ENCODE results near the gene WDR31. TPM values are rescaled to one million over a fixed set of nuclear protein-coding genes. Genes with fewer than 3 reads are reported as not detected.
"Not testable (repeated sequence)": the region's sequence is repeated elsewhere in the genome, so short reads cannot be mapped to it uniquely, and the experiment has no call there.

Gene WDR31
- 2.2 and 2.4 TPM in 2 replicates for total RNA-seq (2014; rRNA removed; shearing (Covaris generic))
- 3.0 and 4.3 TPM in 2 replicates for polyA plus RNA-seq (2015; cell fraction: cytosol; rRNA removed)
- 0.61 and 4.4 TPM in 2 replicates for polyA plus RNA-seq (2015; cell fraction: nucleus; rRNA removed)

GRCh38 chr9:113340011-113340699 is at the start of gene WDR31:
WDR31 (minus strand) TSS chr9:113340275; CDS start chr9:113332022, 8,253 bp downstream.
- in situ Hi-C loops (cut with HindIII; ENCODE audit: low pct_unique_long_range_greater_than_20kb, low sequenced_read_pairs), result no loop called here
- peak; percentile 85 for DNase-seq (ENCODE audit: low read depth, low spot score)

- DNase-seq (ENCODE audit: low read depth, low spot score), result no peak
- in situ Hi-C loops (cut with HindIII; ENCODE audit: low pct_unique_long_range_greater_than_20kb, low sequenced_read_pairs), result no loop called here
Measured at GRCh38 chr9:113389451-113389850, 49.4 kb upstream of the WDR31 start.

- in situ Hi-C loops (cut with HindIII; ENCODE audit: low pct_unique_long_range_greater_than_20kb, low sequenced_read_pairs), result no loop called here
Measured at GRCh38 chr9:113388833-113389232, 48.8 kb upstream of the WDR31 start.

GRCh38 chr9:113387560-113388230 is 47.6 kb upstream of the WDR31 start:
- no peak for DNase-seq (ENCODE audit: low read depth, low spot score)
- in situ Hi-C loops (cut with HindIII; ENCODE audit: low pct_unique_long_range_greater_than_20kb, low sequenced_read_pairs), result no loop called here

More at GRCh38 chr9:113388833-113389232, 48.8 kb upstream of the WDR31 start:
- no peak for DNase-seq (ENCODE audit: low read depth, low spot score)

GRCh38 chr9:113386571-113387393 is 46.7 kb upstream of the WDR31 start:
- DNase-seq (ENCODE audit: low read depth, low spot score), result no peak
- in situ Hi-C loops (cut with HindIII; ENCODE audit: low pct_unique_long_range_greater_than_20kb, low sequenced_read_pairs), result no loop called here

- in situ Hi-C loops (cut with HindIII; ENCODE audit: low pct_unique_long_range_greater_than_20kb, low sequenced_read_pairs), result no loop called here
Measured at GRCh38 chr9:113381909-113382411, 41.9 kb upstream of the WDR31 start.

GRCh38 chr9:113381441-113381840 is 41.4 kb upstream of the WDR31 start:
- in situ Hi-C loops (cut with HindIII; ENCODE audit: low pct_unique_long_range_greater_than_20kb, low sequenced_read_pairs); DNase-seq (ENCODE audit: low read depth, low spot score): not testable (repeated sequence)

More at GRCh38 chr9:113381909-113382411, 41.9 kb upstream of the WDR31 start:
- DNase-seq (ENCODE audit: low read depth, low spot score), result no peak

GRCh38 chr9:113380869-113381378 is 40.8 kb upstream of the WDR31 start:
- in situ Hi-C loops (cut with HindIII; ENCODE audit: low pct_unique_long_range_greater_than_20kb, low sequenced_read_pairs), result no loop called here

GRCh38 chr9:113379829-113380210 is 39.7 kb upstream of the WDR31 start:
- in situ Hi-C loops (cut with HindIII; ENCODE audit: low pct_unique_long_range_greater_than_20kb, low sequenced_read_pairs), result not testable (repeated sequence)

More at GRCh38 chr9:113380869-113381378, 40.8 kb upstream of the WDR31 start:
- no peak for DNase-seq (ENCODE audit: low read depth, low spot score)

GRCh38 chr9:113379094-113379828 is 39.2 kb upstream of the WDR31 start:
- in situ Hi-C loops (cut with HindIII; ENCODE audit: low pct_unique_long_range_greater_than_20kb, low sequenced_read_pairs); DNase-seq (ENCODE audit: low read depth, low spot score): not testable (repeated sequence)

More at GRCh38 chr9:113379829-113380210, 39.7 kb upstream of the WDR31 start:
- DNase-seq (ENCODE audit: low read depth, low spot score), result not testable (repeated sequence)

GRCh38 chr9:113376634-113377567 is 36.8 kb upstream of the WDR31 start, which contains the start of gene HDHD3:
HDHD3 (minus strand) TSS chr9:113376986; CDS start chr9:113374354, 2,632 bp downstream.
- in situ Hi-C loops (cut with HindIII; ENCODE audit: low pct_unique_long_range_greater_than_20kb, low sequenced_read_pairs), result no loop called here
- DNase-seq (ENCODE audit: low read depth, low spot score), result peak; percentile 87

GRCh38 chr9:113375057-113376023 is 35.3 kb upstream of the WDR31 start:
- in situ Hi-C loops (cut with HindIII; ENCODE audit: low pct_unique_long_range_greater_than_20kb, low sequenced_read_pairs), result no loop called here
- DNase-seq (ENCODE audit: low read depth, low spot score), result no peak

- DNase-seq (ENCODE audit: low read depth, low spot score), result no peak
- in situ Hi-C loops (cut with HindIII; ENCODE audit: low pct_unique_long_range_greater_than_20kb, low sequenced_read_pairs), result no loop called here
Measured at GRCh38 chr9:113373676-113374392, 33.8 kb upstream of the WDR31 start.

- in situ Hi-C loops (cut with HindIII; ENCODE audit: low pct_unique_long_range_greater_than_20kb, low sequenced_read_pairs), result no loop called here
- DNase-seq (ENCODE audit: low read depth, low spot score), result no peak
Measured at GRCh38 chr9:113373256-113373655, 33.2 kb upstream of the WDR31 start.

Data from SK-MEL-5 (cell line).